ENCODE data around the gene IFNLR1.

Gene IFNLR1

GRCh38 chr1:24222008-24222605 lies 35.0 kb upstream of the IFNLR1 start:
- no peak overlapping the region for H3K9ac ChIP-seq (ENCODE audit: low read length)

GRCh38 chr1:24221246-24221645 lies 34.2 kb upstream of the IFNLR1 start:
- Histone ChIP-seq H3K4me2 (ENCODE audit: low read depth, low read length, poor library complexity, severe bottlenecking) (no peak overlapping the region), H3K27me3 (ENCODE audit: low read length) (no peaks in the 10 kb centered on the region), H4K20me1 (ENCODE audit: low read depth, low read length) (no peaks in the 10 kb centered on the region), H2AFZ (ENCODE audit: low read depth, low read length, severe bottlenecking) (no peak overlapping the region), H3K79me2 (ENCODE audit: insufficient read depth, low read length) (no peaks in the 10 kb centered on the region; the same call in 1 of the 2 replicates), H3K9me3 (ENCODE audit: insufficient read depth, low read length) (no peaks in the 10 kb centered on the region), H3K9me2 (replicated peaks; ENCODE audit: insufficient read depth, low read length) (no peaks in the 10 kb centered on the region), H3K4me3 (ENCODE audit: insufficient read depth, low read length, poor library complexity, severe bottlenecking) (no peak overlapping the region), H3F3A (ENCODE audit: insufficient read depth) (peaks cover 3% of the 10 kb centered on the region; the same call in 1 of the 2 replicates), H3K9ac (ENCODE audit: low read length) (no peak overlapping the region), H3K27ac (ENCODE audit: low read depth, low read length) (no peak overlapping the region), H3K36me3 (ENCODE audit: low read length) (no peaks in the 10 kb centered on the region)
- TF ChIP-seq CTCF (IDR thresholded peaks at IDR 0.05; ENCODE audit: insufficient read depth, low read length, poor library complexity, severe bottlenecking) (no peak), EZH2phosphoT487 (conservative IDR thresholded peaks at IDR 0.05; ENCODE audit: low read length) (no peak)

More at GRCh38 chr1:24222008-24222605, 35.0 kb upstream of the IFNLR1 start:
- Histone ChIP-seq H3K79me2 (ENCODE audit: insufficient read depth, low read length) (no peaks in the 10 kb centered on the region; the same call in 1 of the 2 replicates), H3K9me3 (ENCODE audit: insufficient read depth, low read length) (no peaks in the 10 kb centered on the region), H3K27me3 (ENCODE audit: low read length) (no peaks in the 10 kb centered on the region), H3K4me3 (ENCODE audit: insufficient read depth, low read length, poor library complexity, severe bottlenecking) (no peak overlapping the region), H4K20me1 (ENCODE audit: low read depth, low read length) (no peaks in the 10 kb centered on the region), H2AFZ (ENCODE audit: low read depth, low read length, severe bottlenecking) (no peak overlapping the region), H3F3A (ENCODE audit: insufficient read depth) (peaks cover 3% of the 10 kb centered on the region; the same call in 1 of the 2 replicates), H3K9me2 (replicated peaks; ENCODE audit: insufficient read depth, low read length) (no peaks in the 10 kb centered on the region), H3K4me2 (ENCODE audit: low read depth, low read length, poor library complexity, severe bottlenecking) (no peak overlapping the region), H3K36me3 (ENCODE audit: low read length) (no peaks in the 10 kb centered on the region), H3K27ac (ENCODE audit: low read depth, low read length) (no peak overlapping the region)
- no peak for TF ChIP-seq CTCF (IDR thresholded peaks at IDR 0.05; ENCODE audit: insufficient read depth, low read length, poor library complexity, severe bottlenecking)

- peaks cover under 1% of the 10 kb centered on the region; the same call in 1 of the 2 replicates for H3K36me3 ChIP-seq (ENCODE audit: low read length)
- peaks cover under 1% of the 10 kb centered on the region; the same call in 1 of the 2 replicates for H3F3A ChIP-seq (ENCODE audit: insufficient read depth)
- no peak overlapping the region for H3K27ac ChIP-seq (ENCODE audit: low read depth, low read length)
- no peak overlapping the region for H2AFZ ChIP-seq (ENCODE audit: low read depth, low read length, severe bottlenecking)
- TF ChIP-seq EZH2phosphoT487 (conservative IDR thresholded peaks at IDR 0.05; ENCODE audit: low read length) (no peak), CTCF (IDR thresholded peaks at IDR 0.05; ENCODE audit: insufficient read depth, low read length, poor library complexity, severe bottlenecking) (no peak)
- H3K9me2 ChIP-seq (replicated peaks; ENCODE audit: insufficient read depth, low read length), result no peaks in the 10 kb centered on the region
- no peaks in the 10 kb centered on the region for H3K9me3 ChIP-seq (ENCODE audit: insufficient read depth, low read length)
- no peaks in the 10 kb centered on the region for H3K27me3 ChIP-seq (ENCODE audit: low read length)
- peaks cover 28% of the 10 kb centered on the region for H3K79me2 ChIP-seq (ENCODE audit: insufficient read depth, low read length)
- no peak overlapping the region for H3K9ac ChIP-seq (ENCODE audit: low read length)
- no peaks in the 10 kb centered on the region for H4K20me1 ChIP-seq (ENCODE audit: low read depth, low read length)
- no peak overlapping the region for H3K4me3 ChIP-seq (ENCODE audit: insufficient read depth, low read length, poor library complexity, severe bottlenecking)
- no peak overlapping the region for H3K4me2 ChIP-seq (ENCODE audit: low read depth, low read length, poor library complexity, severe bottlenecking)
These were observed 29.4 kb upstream of the IFNLR1 start for GRCh38 chr1:24216276-24217074.

Measured in SU-DHL-6 (cell line).